Measurements from ENCODE around the gene ZNF761.

Gene ZNF761

GRCh38 chr19:53422551-53422950 is 9.2 kb upstream of the ZNF761 start:
- TF ChIP-seq CEBPB (IDR thresholded peaks at IDR 0.05) = no peak
- no peak for TF ChIP-seq FOXM1 (IDR thresholded peaks at IDR 0.05; ENCODE audit: borderline replicate concordance, low read depth)
- TF ChIP-seq EP300 (IDR thresholded peaks at IDR 0.05; ENCODE audit: borderline replicate concordance) = no peak
- no peak for TF ChIP-seq REST (IDR thresholded peaks at IDR 0.05; ENCODE audit: low read depth)
- no peak for TF ChIP-seq YY1 (IDR thresholded peaks at IDR 0.05; ENCODE audit: low read depth)
- no peak for TF ChIP-seq RAD21 (IDR thresholded peaks at IDR 0.05; ENCODE audit: low read depth)
- no peak for TF ChIP-seq CREB1 (IDR thresholded peaks at IDR 0.05; ENCODE audit: low read depth)
- no peak for TF ChIP-seq EGR1 (IDR thresholded peaks at IDR 0.05)
- no peak for TF ChIP-seq USF1 (IDR thresholded peaks at IDR 0.05)
- no peak for TF ChIP-seq ZBTB7A (IDR thresholded peaks at IDR 0.05; ENCODE audit: low read depth)
- TF ChIP-seq TEAD4 (IDR thresholded peaks at IDR 0.05) = no peak
- no peak for TF ChIP-seq TCF12 (IDR thresholded peaks at IDR 0.05; ENCODE audit: low read depth)
- TF ChIP-seq MAX (IDR thresholded peaks at IDR 0.05) = no peak
- no peak for TF ChIP-seq NFIC (IDR thresholded peaks at IDR 0.05)
- no peak for TF ChIP-seq TAF1 (IDR thresholded peaks at IDR 0.05; ENCODE audit: low read depth)

- TF ChIP-seq CREB1 (IDR thresholded peaks at IDR 0.05; ENCODE audit: low read depth) (no peak), FOXM1 (IDR thresholded peaks at IDR 0.05; ENCODE audit: borderline replicate concordance, low read depth) (no peak), YY1 (IDR thresholded peaks at IDR 0.05; ENCODE audit: low read depth) (no peak), MAX (IDR thresholded peaks at IDR 0.05) (no peak), EP300 (IDR thresholded peaks at IDR 0.05; ENCODE audit: borderline replicate concordance) (no peak), ZBTB7A (IDR thresholded peaks at IDR 0.05; ENCODE audit: low read depth) (no peak), RAD21 (IDR thresholded peaks at IDR 0.05; ENCODE audit: low read depth) (peak; percentile 76), REST (IDR thresholded peaks at IDR 0.05; ENCODE audit: low read depth) (no peak)
These were observed 6.7 kb upstream of the ZNF761 start for GRCh38 chr19:53424968-53425597.

- no peak for TF ChIP-seq FOXM1 (IDR thresholded peaks at IDR 0.05; ENCODE audit: borderline replicate concordance, low read depth)
- no peak for TF ChIP-seq TEAD4 (IDR thresholded peaks at IDR 0.05)
- TF ChIP-seq EP300 (IDR thresholded peaks at IDR 0.05; ENCODE audit: borderline replicate concordance) = no peak
- TF ChIP-seq ZBTB7A (IDR thresholded peaks at IDR 0.05; ENCODE audit: low read depth) = no peak
- no peak for TF ChIP-seq USF1 (IDR thresholded peaks at IDR 0.05)
- TF ChIP-seq MAX (IDR thresholded peaks at IDR 0.05) = no peak
These were observed 391 bp downstream of the ZNF761 start for GRCh38 chr19:53432088-53432661.

- TF ChIP-seq TCF12 (IDR thresholded peaks at IDR 0.05; ENCODE audit: low read depth) (no peak), EGR1 (IDR thresholded peaks at IDR 0.05) (no peak), USF1 (IDR thresholded peaks at IDR 0.05) (no peak), TEAD4 (IDR thresholded peaks at IDR 0.05) (no peak), RAD21 (IDR thresholded peaks at IDR 0.05; ENCODE audit: low read depth) (no peak), REST (IDR thresholded peaks at IDR 0.05; ENCODE audit: low read depth) (no peak), MAX (IDR thresholded peaks at IDR 0.05) (no peak), CEBPB (IDR thresholded peaks at IDR 0.05) (no peak), ZBTB7A (IDR thresholded peaks at IDR 0.05; ENCODE audit: low read depth) (no peak), FOXM1 (IDR thresholded peaks at IDR 0.05; ENCODE audit: borderline replicate concordance, low read depth) (no peak), NFIC (IDR thresholded peaks at IDR 0.05) (no peak)
These were observed 24.0 kb downstream of the ZNF761 start for GRCh38 chr19:53455828-53456227.

Measured in Ishikawa (cell line).